OCI-LY1 (cell line): Measurements from ENCODE around the gene PLXDC1.

Experiments used
- H2AFZ ChIP-seq: fragments of 200-600 bp; sonication (generic), shearing (Covaris generic); 2 replicates; pipeline ENCODE4 v1.6.0; 2014; ENCODE audit warnings: antibody characterized with exemption, mild to moderate bottlenecking, low read length
- H3F3A ChIP-seq: fragments of 200-600 bp; sonication (generic), shearing (Covaris generic); 2 replicates; pipeline ENCODE4 v1.6.0; 2014; ENCODE audit warnings: mild to moderate bottlenecking, antibody characterized with exemption, low read length, moderate library complexity; ENCODE audit not compliant: insufficient read depth
- H3K27ac ChIP-seq: fragments of 200-600 bp; sonication (generic); 2 replicates; pipeline ENCODE4 v1.5.1; 2014; ENCODE audit warnings: low read length, mixed run types, mild to moderate bottlenecking, low read depth; ENCODE audit not compliant: poor library complexity, severe bottlenecking
- H3K27me3 ChIP-seq: fragments of 200-600 bp; sonication (generic); 2 replicates; pipeline ENCODE4 v1.6.0; 2014; ENCODE audit warnings: antibody characterized with exemption, mild to moderate bottlenecking, low read length, moderate library complexity; ENCODE audit not compliant: insufficient read depth
- H3K36me3 ChIP-seq: fragments of 200-600 bp; sonication (generic); 2 replicates; pipeline ENCODE4 v1.6.1; 2014; ENCODE audit warnings: mild to moderate bottlenecking, antibody characterized with exemption, low read length, moderate library complexity, mixed read lengths; ENCODE audit not compliant: insufficient read depth
- H3K4me1 ChIP-seq: fragments of 200-600 bp; sonication (generic); 2 replicates; pipeline ENCODE4 v1.5.1; 2014; ENCODE audit warnings: mild to moderate bottlenecking, low read length, moderate library complexity; ENCODE audit not compliant: insufficient read depth, severe bottlenecking
- H3K4me2 ChIP-seq: fragments of 200-600 bp; sonication (generic), shearing (Covaris generic); 2 replicates; pipeline ENCODE4 v1.6.1; 2014; ENCODE audit warnings: low read length
- H3K4me3 ChIP-seq: fragments of 200-600 bp; sonication (generic); 2 replicates; pipeline ENCODE4 v1.5.1; 2014; ENCODE audit warnings: low read length, low read depth, mild to moderate bottlenecking, mixed read lengths; ENCODE audit not compliant: poor library complexity, severe bottlenecking
- H3K79me2 ChIP-seq: fragments of 200-600 bp; shearing (Covaris generic); 2 replicates; pipeline ENCODE4 v1.6.1; 2016; ENCODE audit warnings: mixed run types, low read length, mixed read lengths; ENCODE audit not compliant: insufficient read depth
- H3K9ac ChIP-seq: fragments of 200-600 bp; sonication (generic), shearing (Covaris generic); 2 replicates; pipeline ENCODE4 v1.6.1; 2014; ENCODE audit warnings: mild to moderate bottlenecking, low read length, mixed read lengths
- H3K9me2 ChIP-seq: fragments of 200-600 bp; sonication (generic), shearing (Covaris generic); 2 replicates; pipeline ENCODE4 v1.6.1; 2014; ENCODE audit warnings: low read depth, mild to moderate bottlenecking, low read length, mixed read lengths
- H3K9me3 ChIP-seq: fragments of 200-600 bp; shearing (Covaris generic); 2 replicates; pipeline ENCODE4 v1.6.1; 2014; ENCODE audit warnings: low read length, mixed read lengths
- H4K20me1 ChIP-seq: fragments of 200-600 bp; sonication (generic), shearing (Covaris generic); 2 replicates; pipeline ENCODE4 v1.6.0; 2016; ENCODE audit warnings: mild to moderate bottlenecking, low read length; ENCODE audit not compliant: insufficient read depth
- CTCF ChIP-seq: fragments of 200-600 bp; sonication (generic), shearing (Covaris generic); IDR thresholded peaks from 2 replicates; pipeline ENCODE4 v1.5.1; 2017; ENCODE audit warnings: mild to moderate bottlenecking, antibody characterized with exemption, low read length, moderate library complexity, mixed read lengths
- EZH2 ChIP-seq: fragments of 200-600 bp; sonication (generic), shearing (Covaris generic); IDR thresholded peaks from 2 replicates; pipeline ENCODE4 v1.8.0; 2017; ENCODE audit warnings: borderline replicate concordance, mixed run types, mild to moderate bottlenecking, antibody characterized with exemption, low read length, moderate library complexity, mixed read lengths

The PLXDC1 gene

GRCh38 chr17:39156491-39156890, 5.1 kb upstream of the PLXDC1 start:
- H3K4me2 ChIP-seq = no peak overlapping the region
- H3K4me1 ChIP-seq = peaks cover 22% of the 10 kb centered on the region
- H3K27me3 ChIP-seq = peaks cover 3% of the 10 kb centered on the region
- H3K36me3 ChIP-seq = no peaks in the 10 kb centered on the region
- TF ChIP-seq CTCF = no peak
- no peak for TF ChIP-seq EZH2
- no peak overlapping the region for H3K27ac ChIP-seq
- H3K9me3 ChIP-seq = no peaks in the 10 kb centered on the region
- H3K9ac ChIP-seq = no peak overlapping the region
- H4K20me1 ChIP-seq = no peaks in the 10 kb centered on the region
- H3K4me3 ChIP-seq = no peak overlapping the region
- H3F3A ChIP-seq = no peaks in the 10 kb centered on the region
- H2AFZ ChIP-seq = no peak overlapping the region
- H3K79me2 ChIP-seq = no peaks in the 10 kb centered on the region
- no peaks in the 10 kb centered on the region for H3K9me2 ChIP-seq

GRCh38 chr17:39155654-39156053, 4.2 kb upstream of the PLXDC1 start:
- Histone ChIP-seq H3K4me2 (peak overlapping the region; percentile 87; the same call in 1 of the 2 replicates), H2AFZ (no peak overlapping the region), H4K20me1 (no peaks in the 10 kb centered on the region), H3K36me3 (no peaks in the 10 kb centered on the region), H3F3A (no peaks in the 10 kb centered on the region), H3K9me2 (no peaks in the 10 kb centered on the region), H3K27me3 (peaks cover 3% of the 10 kb centered on the region), H3K4me1 (peaks cover 22% of the 10 kb centered on the region), H3K4me3 (peak overlapping the region; percentile 78), H3K27ac (no peak overlapping the region), H3K9me3 (no peaks in the 10 kb centered on the region), H3K9ac (no peak overlapping the region), H3K79me2 (no peaks in the 10 kb centered on the region)
- TF ChIP-seq EZH2 = no peak
- TF ChIP-seq CTCF = no peak

GRCh38 chr17:39153599-39154051, 2.2 kb upstream of the PLXDC1 start:
- Histone ChIP-seq H3K79me2 (no peaks in the 10 kb centered on the region), H3K36me3 (no peaks in the 10 kb centered on the region), H3K4me1 (peaks cover 22% of the 10 kb centered on the region), H3K9me2 (no peaks in the 10 kb centered on the region), H3K27ac (peak overlapping the region; percentile 50), H3K9ac (peak overlapping the region; percentile 78), H3K4me2 (peak overlapping the region; percentile 87), H3K4me3 (peak overlapping the region; percentile 78), H2AFZ (peak overlapping the region; percentile 17; the same call in 1 of the 2 replicates), H3F3A (no peaks in the 10 kb centered on the region), H3K27me3 (peaks cover 14% of the 10 kb centered on the region), H4K20me1 (no peaks in the 10 kb centered on the region), H3K9me3 (no peaks in the 10 kb centered on the region)
- TF ChIP-seq EZH2 = no peak
- TF ChIP-seq CTCF = no peak
